SK-N-SH treated with all-trans-retinoic acid at 6 μM for 48 hours (cell line): ENCODE results near the gene TMEM139.

Source experiments
- ATAC-seq: fragments of 200-7000 bp; cut with Tn5 transposase; 3 replicates; pipeline ENCODE4 v1.9.1; 2020; ENCODE audit warnings: mild to moderate bottlenecking, moderate library complexity
- ARNTL ChIP-seq: fragments of 450-650 bp; formaldehyde crosslinking; IDR thresholded peaks from 2 replicates; pipeline ENCODE4 v1.5.0; 2020; ENCODE audit warnings: low read depth, mild to moderate bottlenecking, moderate library complexity, borderline replicate concordance
- BACH2 ChIP-seq: fragments of 250-450 bp; sonication (Bioruptor Pico); IDR thresholded peaks from 2 replicates; pipeline ENCODE4 v1.9.0; 2021; ENCODE audit warnings: mild to moderate bottlenecking, borderline replicate concordance
- CREB5 ChIP-seq: fragments of 250-450 bp; sonication (Bioruptor Pico); IDR thresholded peaks from 2 replicates; pipeline ENCODE4 v1.5.1; 2020; ENCODE audit warnings: low read depth, mild to moderate bottlenecking, moderate library complexity
- CSDC2 ChIP-seq: fragments of 250-450 bp; sonication (Bioruptor Pico); IDR thresholded peaks from 2 replicates; pipeline ENCODE4 v1.5.0; 2020; ENCODE audit warnings: mild to moderate bottlenecking, moderate library complexity
- CSRNP3 ChIP-seq: fragments of 250-450 bp; sonication (Bioruptor Pico); IDR thresholded peaks from 2 replicates; pipeline ENCODE4 v1.5.1; 2021; ENCODE audit warnings: mild to moderate bottlenecking, moderate library complexity
- ESRRG ChIP-seq: fragments of 250-450 bp; sonication (Bioruptor Pico); IDR thresholded peaks from 2 replicates; pipeline ENCODE4 v1.6.1; 2021; ENCODE audit warnings: mild to moderate bottlenecking
- GLIS3 ChIP-seq: fragments of 250-450 bp; sonication (Bioruptor Pico); IDR thresholded peaks from 2 replicates; pipeline ENCODE4 v1.5.0; 2020; ENCODE audit warnings: mild to moderate bottlenecking, moderate library complexity
- PPARA ChIP-seq: fragments of 250-450 bp; sonication (Bioruptor Pico); IDR thresholded peaks from 2 replicates; pipeline ENCODE4 v1.5.0; 2020; ENCODE audit warnings: mild to moderate bottlenecking, borderline replicate concordance
- RARB ChIP-seq: fragments of 250-450 bp; sonication (Bioruptor Pico); IDR thresholded peaks from 2 replicates; pipeline ENCODE4 v1.8.0; 2021; ENCODE audit warnings: mild to moderate bottlenecking, moderate library complexity
- SNAI2 ChIP-seq: fragments of 250-450 bp; sonication (Bioruptor Pico); IDR thresholded peaks from 2 replicates; pipeline ENCODE4 v1.5.0; 2020; ENCODE audit warnings: mild to moderate bottlenecking, moderate library complexity
- TCF4 ChIP-seq: fragments of 250-450 bp; sonication (Bioruptor Pico); IDR thresholded peaks from 2 replicates; pipeline ENCODE4 v1.8.0; 2021; ENCODE audit warnings: mild to moderate bottlenecking, moderate library complexity, borderline replicate concordance
- TOX ChIP-seq: fragments of 250-450 bp; sonication (Bioruptor Pico); IDR thresholded peaks from 2 replicates; pipeline ENCODE4 v1.8.0; 2021; ENCODE audit warnings: mild to moderate bottlenecking, moderate library complexity, borderline replicate concordance
- TSHZ2 ChIP-seq: fragments of 250-450 bp; sonication (Bioruptor Pico); IDR thresholded peaks from 2 replicates; pipeline ENCODE4 v1.5.0; 2020; ENCODE audit warnings: mild to moderate bottlenecking, moderate library complexity
- ZC3H10 ChIP-seq: fragments of 250-450 bp; sonication (Bioruptor Pico); IDR thresholded peaks from 2 replicates; pipeline ENCODE4 v1.5.1; 2021; ENCODE audit warnings: mild to moderate bottlenecking, moderate library complexity
- ZFP3 ChIP-seq: fragments of 250-450 bp; sonication (Bioruptor Pico); IDR thresholded peaks from 2 replicates; pipeline ENCODE4 v1.5.0; 2020; ENCODE audit warnings: mild to moderate bottlenecking, moderate library complexity
- ZNF565 ChIP-seq: fragments of 450-650 bp; formaldehyde crosslinking; conservative IDR thresholded peaks from 2 replicates; pipeline ENCODE4 v1.5.0; 2020; ENCODE audit warnings: low read depth, mild to moderate bottlenecking, moderate library complexity
- ZNF70 ChIP-seq: fragments of 450-650 bp; formaldehyde crosslinking; IDR thresholded peaks from 2 replicates; pipeline ENCODE4 v1.5.0; 2020; ENCODE audit warnings: mild to moderate bottlenecking, moderate library complexity
- ZNF8 ChIP-seq: fragments of 450-650 bp; formaldehyde crosslinking; IDR thresholded peaks from 2 replicates; pipeline ENCODE4 v1.5.0; 2020; ENCODE audit warnings: mild to moderate bottlenecking, moderate library complexity
- TF ChIP-seq, protein P1 (sequence below): fragments of 250-450 bp; sonication (Bioruptor Pico); IDR thresholded peaks from 2 replicates; pipeline ENCODE4 v1.8.0; 2020; ENCODE audit warnings: mild to moderate bottlenecking, moderate library complexity, borderline replicate concordance
- TF ChIP-seq, protein P2 (sequence below): fragments of 250-450 bp; sonication (Bioruptor Pico); IDR thresholded peaks from 2 replicates; pipeline ENCODE4 v1.8.0; 2021; ENCODE audit warnings: low read depth, mild to moderate bottlenecking, moderate library complexity, borderline replicate concordance

The TMEM139 gene

DNA sequence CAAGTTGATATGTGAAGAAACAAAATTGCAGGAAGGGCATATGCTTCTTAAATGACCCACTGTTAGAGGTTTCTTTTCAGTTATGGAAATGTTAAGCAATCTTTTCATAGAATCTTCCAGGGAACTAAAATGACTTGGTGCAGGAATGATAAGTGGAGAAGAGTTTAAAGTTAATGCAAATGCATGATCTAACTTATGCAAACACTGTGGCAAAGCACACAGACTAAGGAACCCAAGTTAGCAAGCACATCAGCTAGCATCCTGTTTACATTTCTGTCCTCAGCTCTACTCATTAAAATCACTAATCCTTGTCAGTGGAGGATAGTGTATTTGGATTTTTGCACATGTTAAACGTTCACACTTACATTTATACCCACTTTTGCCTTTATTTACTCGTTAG, 40.5 kb downstream of the TMEM139 start:
- no peak for ATAC-seq
- no peak for TF ChIP-seq PPARA (CRISPR knock-in tag)
- no peak for TF ChIP-seq CREB5
- no peak for TF ChIP-seq TCF4 (CRISPR knock-in tag)

DNA sequence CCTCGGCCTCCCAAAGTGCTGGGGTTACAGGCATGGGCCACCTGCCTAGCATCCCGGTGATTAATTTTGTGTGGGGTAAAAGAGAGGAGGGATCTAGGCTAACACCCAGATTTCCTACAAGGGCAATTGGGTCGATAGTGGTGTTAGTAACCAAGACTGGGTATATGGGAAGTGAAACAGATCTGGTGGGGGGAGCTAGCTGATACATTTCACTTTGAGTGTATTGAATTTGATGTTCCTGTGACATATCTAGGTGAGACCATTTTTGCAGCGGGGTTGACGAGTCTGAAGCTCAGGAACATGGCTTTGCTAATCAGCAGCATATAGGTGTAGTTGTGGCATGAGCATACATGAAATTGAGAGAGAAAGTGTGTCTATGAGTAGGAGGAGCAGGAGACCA, 43.1 kb downstream of the TMEM139 start:
- TF ChIP-seq BACH2 (CRISPR knock-in tag) (no peak), RARB (CRISPR knock-in tag) (no peak), ZFP3 (CRISPR knock-in tag) (no peak), CSDC2 (CRISPR knock-in tag) (no peak), ZC3H10 (CRISPR knock-in tag) (no peak), TSHZ2 (CRISPR knock-in tag) (no peak), TOX (CRISPR knock-in tag) (no peak), GLIS3 (no peak), TCF4 (CRISPR knock-in tag) (no peak), ZNF70 (no peak), ESRRG (CRISPR knock-in tag) (no peak), ZNF8 (no peak), ZNF565 (no peak), CREB5 (no peak)
- TF ChIP-seq, protein P1, sequence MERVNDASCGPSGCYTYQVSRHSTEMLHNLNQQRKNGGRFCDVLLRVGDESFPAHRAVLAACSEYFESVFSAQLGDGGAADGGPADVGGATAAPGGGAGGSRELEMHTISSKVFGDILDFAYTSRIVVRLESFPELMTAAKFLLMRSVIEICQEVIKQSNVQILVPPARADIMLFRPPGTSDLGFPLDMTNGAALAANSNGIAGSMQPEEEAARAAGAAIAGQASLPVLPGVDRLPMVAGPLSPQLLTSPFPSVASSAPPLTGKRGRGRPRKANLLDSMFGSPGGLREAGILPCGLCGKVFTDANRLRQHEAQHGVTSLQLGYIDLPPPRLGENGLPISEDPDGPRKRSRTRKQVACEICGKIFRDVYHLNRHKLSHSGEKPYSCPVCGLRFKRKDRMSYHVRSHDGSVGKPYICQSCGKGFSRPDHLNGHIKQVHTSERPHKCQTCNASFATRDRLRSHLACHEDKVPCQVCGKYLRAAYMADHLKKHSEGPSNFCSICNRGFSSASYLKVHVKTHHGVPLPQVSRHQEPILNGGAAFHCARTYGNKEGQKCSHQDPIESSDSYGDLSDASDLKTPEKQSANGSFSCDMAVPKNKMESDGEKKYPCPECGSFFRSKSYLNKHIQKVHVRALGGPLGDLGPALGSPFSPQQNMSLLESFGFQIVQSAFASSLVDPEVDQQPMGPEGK (CRISPR knock-in tag), result no peak
- TF ChIP-seq, protein P2, sequence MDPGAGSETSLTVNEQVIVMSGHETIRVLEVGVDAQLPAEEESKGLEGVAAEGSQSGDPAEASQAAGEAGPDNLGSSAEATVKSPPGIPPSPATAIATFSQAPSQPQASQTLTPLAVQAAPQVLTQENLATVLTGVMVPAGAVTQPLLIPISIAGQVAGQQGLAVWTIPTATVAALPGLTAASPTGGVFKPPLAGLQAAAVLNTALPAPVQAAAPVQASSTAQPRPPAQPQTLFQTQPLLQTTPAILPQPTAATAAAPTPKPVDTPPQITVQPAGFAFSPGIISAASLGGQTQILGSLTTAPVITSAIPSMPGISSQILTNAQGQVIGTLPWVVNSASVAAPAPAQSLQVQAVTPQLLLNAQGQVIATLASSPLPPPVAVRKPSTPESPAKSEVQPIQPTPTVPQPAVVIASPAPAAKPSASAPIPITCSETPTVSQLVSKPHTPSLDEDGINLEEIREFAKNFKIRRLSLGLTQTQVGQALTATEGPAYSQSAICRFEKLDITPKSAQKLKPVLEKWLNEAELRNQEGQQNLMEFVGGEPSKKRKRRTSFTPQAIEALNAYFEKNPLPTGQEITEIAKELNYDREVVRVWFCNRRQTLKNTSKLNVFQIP, result no peak
- ATAC-seq, result no peak

DNA sequence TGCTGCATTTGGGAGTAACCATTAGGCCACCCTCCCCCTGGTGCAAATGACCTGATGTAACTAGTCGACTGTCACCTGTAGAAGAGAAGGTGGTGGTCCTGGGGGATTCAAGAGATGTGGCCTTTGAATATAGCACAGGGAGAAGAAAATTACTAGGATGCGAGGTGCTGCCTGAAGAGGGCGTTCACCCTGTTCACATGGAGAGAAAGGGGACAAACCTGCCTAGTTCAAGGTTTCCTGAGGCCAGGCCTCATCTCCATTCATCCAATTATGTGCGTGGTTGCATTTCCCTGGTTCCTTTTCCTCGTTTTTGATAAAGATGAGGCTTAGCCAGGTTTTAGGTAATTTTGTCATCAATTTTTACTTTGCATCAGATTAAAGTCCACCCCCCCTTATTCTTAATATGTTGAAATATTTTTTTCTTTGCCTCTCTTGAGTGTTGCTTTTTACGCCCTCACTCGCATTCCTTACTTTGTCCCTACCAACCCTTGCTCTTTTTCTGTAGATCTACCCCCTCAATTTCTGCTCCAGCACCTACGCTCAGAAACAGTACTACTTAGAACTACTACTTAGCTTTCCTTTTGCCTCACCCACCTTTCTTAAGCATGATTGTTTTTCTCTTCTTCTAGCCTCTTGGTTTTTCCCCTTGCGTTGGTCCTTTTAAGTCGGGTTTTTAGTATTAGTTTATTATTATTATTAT, 44.9 kb downstream of the TMEM139 start:
- TF ChIP-seq ESRRG (CRISPR knock-in tag) (no peak), SNAI2 (CRISPR knock-in tag) (no peak), BACH2 (CRISPR knock-in tag) (no peak), ARNTL (CRISPR knock-in tag) (no peak), CSRNP3 (CRISPR knock-in tag) (no peak), ZNF565 (no peak), RARB (CRISPR knock-in tag) (no peak)
- TF ChIP-seq, protein P1 (CRISPR knock-in tag), result no peak
- ATAC-seq, result no peak
